Panc1 (cell line): ENCODE results near the gene PAX5. TPM values are rescaled to one million over a fixed set of nuclear protein-coding genes. Genes with fewer than 3 reads are reported as not detected.

ENCODE experiments used
- ATAC-seq: fragments of 200-7000 bp; cut with Tn5 transposase; 2 replicates; pipeline ENCODE4 v1.9.1; 2020; ENCODE audit warnings: mild to moderate bottlenecking, moderate library complexity
- BruUV-seq: library from RNA; stranded (reverse); fragments of 400-500 nt; replicated peaks from 2 replicates; lab custom pipeline; 2021; lab: Mats Ljungman, UMichigan
- CTCF ChIA-PET: fragments of 300-600 bp; sonication (Branson Sonifier 250); formaldehyde crosslinking; loops from one replicate; lab custom pipeline; 2022; ENCODE audit warnings: antibody characterized with exemption; lab: Charles Lee
- POLR2A ChIA-PET: fragments of 300-600 bp; sonication (Branson Sonifier 250); formaldehyde crosslinking; loops from one replicate; lab custom pipeline; 2022; ENCODE audit warnings: antibody characterized with exemption; lab: Charles Lee
- DNase-seq: peaks from one replicate; pipeline ENCODE4 v3.0.0-alpha.2; 2010; ENCODE audit warnings: low read depth, low spot score
- H3K27ac ChIP-seq: 2 replicates; pipeline ENCODE4 v1.5.1; 2011; ENCODE audit warnings: mild to moderate bottlenecking, low read length, inconsistent platforms
- H3K27me3 ChIP-seq: fragments of 200-500 bp; sonication (Bioruptor generic); 2 replicates; pipeline ENCODE4 v1.6.0; 2014; ENCODE audit warnings: low read length, inconsistent platforms; ENCODE audit not compliant: control insufficient read depth, insufficient read depth
- H3K36me3 ChIP-seq: fragments of 200-500 bp; sonication (Bioruptor generic); 2 replicates; pipeline ENCODE4 v1.5.1; 2014; ENCODE audit warnings: inconsistent platforms, mild to moderate bottlenecking, low read length, moderate library complexity; ENCODE audit not compliant: control insufficient read depth, insufficient read depth
- H3K4me1 ChIP-seq: 2 replicates; pipeline ENCODE4 v1.5.1; 2011; ENCODE audit warnings: inconsistent platforms, mild to moderate bottlenecking, low read length, moderate library complexity; ENCODE audit not compliant: control insufficient read depth, insufficient read depth
- H3K4me3 ChIP-seq, 2 experiments: 2 replicates each; pipeline ENCODE4 v1.5.1; 2011 to 2012; ENCODE audit warnings: low read depth in 2 of 2, low read length in 2 of 2, mild to moderate bottlenecking in 2 of 2, inconsistent platforms in 1 of 2, moderate library complexity in 1 of 2
- H3K9me3 ChIP-seq: fragments of 200-500 bp; sonication (Bioruptor generic); 2 replicates; pipeline ENCODE4 v1.5.1; 2014; ENCODE audit warnings: low read depth, mild to moderate bottlenecking, inconsistent platforms, low read length, moderate library complexity; ENCODE audit not compliant: control insufficient read depth, insufficient read depth
- CTCF ChIP-seq: fragments of 450-650 bp; IDR thresholded peaks from 2 replicates; pipeline ENCODE4 v1.5.1; 2017; ENCODE audit warnings: mild to moderate bottlenecking
- POLR2AphosphoS5 ChIP-seq: IDR thresholded peaks from 2 replicates; pipeline ENCODE4 v1.6.1; 2012; ENCODE audit warnings: mild to moderate bottlenecking, low read depth, low read length, moderate library complexity
- REST ChIP-seq, 2 experiments: IDR thresholded peaks; 2 replicates each; pipeline ENCODE4 v1.6.1; 2011 to 2012; ENCODE audit warnings: low read depth in 2 of 2, control low read depth in 1 of 2, low read length in 1 of 2, mild to moderate bottlenecking in 1 of 2, moderate library complexity in 1 of 2; ENCODE audit not compliant: insufficient read depth in 1 of 2
- SIN3A ChIP-seq: IDR thresholded peaks from 2 replicates; pipeline ENCODE4 v1.6.1; 2012; ENCODE audit warnings: low read depth, mild to moderate bottlenecking, low read length, moderate library complexity, borderline replicate concordance; ENCODE audit not compliant: insufficient read depth
- TCF7L2 ChIP-seq: IDR thresholded peaks from 2 replicates; pipeline ENCODE4 v1.6.1; 2011; ENCODE audit warnings: mild to moderate bottlenecking, low read depth, low read length, inconsistent platforms
- in situ Hi-C: cut with HindIII; loops from 2 replicates; pipeline ENCODE4 v1.10.0; 2016; ENCODE audit warnings: low sequenced_read_pairs, low pct_unique_long_range_greater_than_20kb
- intact Hi-C: fragments of 100-400 bp; cut with micrococcal nuclease; formaldehyde crosslinking; loops from one replicate; pipeline ENCODE4 v1.10.0; 2022; ENCODE audit not compliant: unreplicated experiment
- total RNA-seq: library from RNA; stranded (reverse); gene quantifications from one replicate; pipeline ENCODE4 v1.2.1, GENCODE V29; 2021; ENCODE audit not compliant: unreplicated experiment

The PAX5 gene
- total RNA-seq, 1 experiment from 2014 or later = 0.39 TPM

- CTCF ChIA-PET = no interaction called here
- no TSS peak for BruUV-seq
- no peaks in the 10 kb centered on the region for H3K9me3 ChIP-seq
- TF ChIP-seq CTCF = no peak
- no peak for TF ChIP-seq REST (IDR thresholded peaks at IDR 0.05; ENCODE audit: insufficient read depth in 1 of 2, low read depth in 2 of 2, low read length in 1 of 2)
- TF ChIP-seq TCF7L2 = no peak
- no peak for TF ChIP-seq POLR2AphosphoS5
- no peak for TF ChIP-seq SIN3A
- peaks cover 4% of the 10 kb centered on the region; the same call in 1 of the 2 replicates for H3K4me1 ChIP-seq
- intact Hi-C loops (loop anchor here (10.0 kb wide), 2 partner anchors 198 to 518 kb away; no protein-coding TSS in a partner anchor), in situ Hi-C loops (no loop called here)
- H3K27ac ChIP-seq = no peak overlapping the region
- no peak for ATAC-seq
- POLR2A ChIA-PET = no interaction called here
- H3K27me3 ChIP-seq = no peaks in the 10 kb centered on the region
- H3K4me3 ChIP-seq = no peak overlapping the region
- H3K36me3 ChIP-seq = no peaks in the 10 kb centered on the region
- DNase-seq = no peak
Measured at GRCh38 chr9:36877239-36877638, 156.8 kb downstream of the PAX5 start.

- CTCF ChIA-PET = no interaction called here
- in situ Hi-C loops = no loop called here
- intact Hi-C loops = loop anchor here (10.0 kb wide), 2 partner anchors 199 to 519 kb away; no protein-coding TSS in a partner anchor
Measured at GRCh38 chr9:36876056-36876455, 158.0 kb downstream of the PAX5 start.

More at GRCh38 chr9:36876056-36876455, 158.0 kb downstream of the PAX5 start:
- ATAC-seq (no peak), DNase-seq (no peak)
- H3K27ac ChIP-seq = no peak overlapping the region
- peaks cover 4% of the 10 kb centered on the region; the same call in 1 of the 2 replicates for H3K4me1 ChIP-seq
- POLR2A ChIA-PET = no interaction called here
- no peaks in the 10 kb centered on the region for H3K27me3 ChIP-seq
- H3K36me3 ChIP-seq = no peaks in the 10 kb centered on the region
- no peaks in the 10 kb centered on the region for H3K9me3 ChIP-seq
- H3K4me3 ChIP-seq = no peak overlapping the region
- no TSS peak for BruUV-seq
- TF ChIP-seq POLR2AphosphoS5 = no peak
- TF ChIP-seq TCF7L2 = no peak
- TF ChIP-seq REST (IDR thresholded peaks at IDR 0.05; ENCODE audit: insufficient read depth in 1 of 2, low read depth in 2 of 2, low read length in 1 of 2) = no peak
- no peak for TF ChIP-seq SIN3A
- no peak for TF ChIP-seq CTCF
